Upper lobe of left lung (tissue), 6 donors: ENCODE measurements around the gene ATXN1. TPM values are rescaled to one million over a fixed set of nuclear protein-coding genes. Genes with fewer than 3 reads are reported as not detected.

Source experiments
- ATAC-seq, 2 donors: fragments of 200-7000 bp; cut with Tn5 transposase; one replicate each; pipeline ENCODE4 v1.9.1; 2022; ENCODE audit warnings: mild to moderate bottlenecking in 2 of 2, moderate library complexity in 2 of 2; ENCODE audit not compliant: low FRiP score in 2 of 2
- DNase-seq, 2 donors: peaks; one replicate each; pipeline ENCODE4 v3.0.0-alpha.2; 2019 to 2020
- H3K27ac ChIP-seq, 4 donors: fragments of 200-600 bp; sonication (generic); one replicate each; pipeline ENCODE4 v1.5.1; 2016 to 2019
- H3K27me3 ChIP-seq, 4 donors: fragments of 200-600 bp; sonication (generic); one replicate each; pipeline ENCODE4 v1.5.1; 2017 to 2019
- H3K36me3 ChIP-seq, 4 donors: fragments of 200-600 bp; sonication (generic); one replicate each; pipeline ENCODE4 v1.5.1; 2016 to 2019
- H3K4me1 ChIP-seq, 4 donors: fragments of 200-600 bp; sonication (generic); one replicate each; pipeline ENCODE4 v1.5.1; 2018 to 2019
- H3K4me3 ChIP-seq, 4 donors: fragments of 200-600 bp; sonication (generic); one replicate each; pipeline ENCODE4 v1.5.1; 2017 to 2019; ENCODE audit warnings: mild to moderate bottlenecking in 2 of 4, moderate library complexity in 1 of 4
- H3K9me3 ChIP-seq, 4 donors: fragments of 200-600 bp; sonication (generic); one replicate each; pipeline ENCODE4 v1.5.1; 2018 to 2019
- CTCF ChIP-seq, 6 experiments: fragments of 450-650 bp in 4 of 6; fragments of 200-600 bp in 2 of 6; sonication (generic) in 2 of 6; IDR thresholded peaks; one replicate each; pipeline ENCODE4 v1.5.1; 2016 to 2019; ENCODE audit warnings: antibody characterized with exemption in 6 of 6
- EP300 ChIP-seq, 4 donors: sonication (generic); formaldehyde crosslinking; IDR thresholded peaks; one replicate each; pipeline ENCODE4 v1.5.1; 2017; ENCODE audit warnings: antibody characterized with exemption in 4 of 4, control low read depth in 2 of 4
- POLR2A ChIP-seq, 4 donors: fragments of 450-650 bp; IDR thresholded peaks; one replicate each; pipeline ENCODE4 v1.5.1; 2016 to 2017; ENCODE audit warnings: antibody characterized with exemption in 4 of 4, mild to moderate bottlenecking in 2 of 4
- POLR2AphosphoS5 ChIP-seq, 2 donors: sonication (generic); formaldehyde crosslinking; IDR thresholded peaks; one replicate each; pipeline ENCODE4 v1.5.1; 2017; ENCODE audit warnings: antibody characterized with exemption in 2 of 2
- WGBS, 2 donors: methylation state at CpG; one replicate each; pipeline ENCODE4 v1.1.5; 2017 to 2018; 5-methylcytosine and 5-hydroxymethylcytosine counted together
- total RNA-seq, 6 donors: library from RNA; depleted of rRNA in 4 of 6; stranded (reverse); fragments of >200 nt in 4 of 6; gene quantifications; one replicate each; pipeline versions ENCODE4 v1.1.0 to v1.2.1, GENCODE V29; 2016 to 2021
- donor health status: DM: no; HTN: no; CAD: no; lungs with moderate emphysema.
- donor health status: DM: no; HTN: yes; CAD: no; lungs with severe emphysema.

ATXN1 gene
- total RNA-seq, 6 donors from 2014 or later = 44.2 to 106 (median 71.7) TPM

GRCh38 chr6:16314296-16314695 lies 447.0 kb downstream of the ATXN1 start:
- no peak overlapping the region for H3K27ac ChIP-seq
- no peak overlapping the region for H3K4me3 ChIP-seq
- no peak for TF ChIP-seq EP300 (IDR thresholded peaks at IDR 0.05)
- H3K4me1 ChIP-seq = peaks cover under 1 to 3% (median 2%) of the 10 kb centered on the region in 4 donors
- H3K9me3 ChIP-seq = no peaks in the 10 kb centered on the region
- H3K36me3 ChIP-seq = no peaks in the 10 kb centered on the region
- no peaks in the 10 kb centered on the region for H3K27me3 ChIP-seq
- DNase-seq (no peak), ATAC-seq (no peak)
- 92 to 94% methylated on average over 4 of the region's 4 CpGs for WGBS, 2 donors

- H3K27ac ChIP-seq = no peak overlapping the region
- H3K27me3 ChIP-seq = no peaks in the 10 kb centered on the region
- no peaks in the 10 kb centered on the region for H3K36me3 ChIP-seq
- no peak for TF ChIP-seq CTCF (IDR thresholded peaks at IDR 0.05)
- TF ChIP-seq EP300 (IDR thresholded peaks at IDR 0.05) = no peak
- TF ChIP-seq POLR2AphosphoS5 (IDR thresholded peaks at IDR 0.05) = no peak
- no peak for TF ChIP-seq POLR2A (IDR thresholded peaks at IDR 0.05)
- H3K4me1 ChIP-seq = no peaks in the 10 kb centered on the region
- no peak for DNase-seq
- whole genome bisulfite sequencing, 2 donors = 96 to 97% methylated on average over 9 of the region's 9 CpGs
- ATAC-seq = no peak
- H3K4me3 ChIP-seq = no peak overlapping the region
- no peaks in the 10 kb centered on the region for H3K9me3 ChIP-seq
Observed at GRCh38 chr6:16313732-16314131, 447.5 kb downstream of the ATXN1 start.

- 88 to 96% methylated on average over 6 of the region's 6 CpGs for WGBS, 2 donors
- no peak overlapping the region for H3K27ac ChIP-seq
- H3K27me3 ChIP-seq = no peaks in the 10 kb centered on the region
- ATAC-seq (no peak), DNase-seq (no peak)
- no peaks in the 10 kb centered on the region for H3K4me1 ChIP-seq
- no peaks in the 10 kb centered on the region for H3K9me3 ChIP-seq
- no peaks in the 10 kb centered on the region for H3K36me3 ChIP-seq
- no peak overlapping the region for H3K4me3 ChIP-seq
- TF ChIP-seq POLR2A (IDR thresholded peaks at IDR 0.05) (no peak), POLR2AphosphoS5 (IDR thresholded peaks at IDR 0.05) (no peak), CTCF (IDR thresholded peaks at IDR 0.05) (no peak), EP300 (IDR thresholded peaks at IDR 0.05) (no peak)
Observed at GRCh38 chr6:16311763-16312162, 449.5 kb downstream of the ATXN1 start.

GRCh38 chr6:16306334-16306733 lies 454.9 kb downstream of the ATXN1 start:
- Histone ChIP-seq H3K4me3 (no peak overlapping the region), H3K9me3 (no peaks in the 10 kb centered on the region), H3K27ac (no peak overlapping the region), H3K36me3 (peaks cover 4 to 19% (median 12%) of the 10 kb centered on the region in 4 donors), H3K27me3 (no peaks in the 10 kb centered on the region), H3K4me1 (no peaks in the 10 kb centered on the region)
- ATAC-seq (no peak), DNase-seq (peak in 1 of 2 donors; percentile 49)
- no peak for TF ChIP-seq CTCF (IDR thresholded peaks at IDR 0.05)
- TF ChIP-seq POLR2AphosphoS5 (IDR thresholded peaks at IDR 0.05) = no peak
- no peak for TF ChIP-seq POLR2A (IDR thresholded peaks at IDR 0.05)
- no peak for TF ChIP-seq EP300 (IDR thresholded peaks at IDR 0.05)
- 89 to 91% methylated on average over 20 of the region's 20 CpGs for WGBS, 2 donors

GRCh38 chr6:16305788-16306187 lies 455.5 kb downstream of the ATXN1 start:
- Histone ChIP-seq H3K4me3 (no peak overlapping the region), H3K4me1 (no peaks in the 10 kb centered on the region), H3K36me3 (peaks cover 4 to 19% (median 12%) of the 10 kb centered on the region in 4 donors), H3K27me3 (no peaks in the 10 kb centered on the region), H3K27ac (no peak overlapping the region), H3K9me3 (no peaks in the 10 kb centered on the region)
- DNase-seq (peak in 1 of 2 donors; percentile 49), ATAC-seq (peak in 1 of 2 donors; percentile 55)
- TF ChIP-seq POLR2A (IDR thresholded peaks at IDR 0.05) = no peak
- 87 to 90% methylated on average over 19 of the region's 19 CpGs for WGBS, 2 donors

- Histone ChIP-seq H3K9me3 (no peaks in the 10 kb centered on the region), H3K4me1 (no peaks in the 10 kb centered on the region), H3K4me3 (no peak overlapping the region), H3K27ac (no peak overlapping the region), H3K36me3 (peaks cover 4 to 19% (median 12%) of the 10 kb centered on the region in 4 donors), H3K27me3 (no peaks in the 10 kb centered on the region)
- TF ChIP-seq POLR2A (IDR thresholded peaks at IDR 0.05) = no peak
- TF ChIP-seq POLR2AphosphoS5 (IDR thresholded peaks at IDR 0.05) = no peak
- no peak for TF ChIP-seq CTCF (IDR thresholded peaks at IDR 0.05)
- TF ChIP-seq EP300 (IDR thresholded peaks at IDR 0.05) = no peak
- 48 to 59% methylated on average over 7 of the region's 7 CpGs for WGBS, 2 donors
- ATAC-seq (peak; percentile 26 to 36), DNase-seq (no peak)
Observed at GRCh38 chr6:16305246-16305725, 456.0 kb downstream of the ATXN1 start.
